Esophagus muscularis mucosa (tissue), 4 donors: Measurements from ENCODE around the gene GAP43. TPM values are rescaled to one million over a fixed set of nuclear protein-coding genes. Genes with fewer than 3 reads are reported as not detected.

Source experiments
- DNase-seq: peaks from one replicate; pipeline ENCODE4 v3.0.0-alpha.2; 2017; ENCODE audit errors: extremely low spot score
- H3K27ac ChIP-seq, 4 donors: fragments of 200-600 bp; sonication (generic); replicated peaks in 1 of 4; 1 replicate in 3 of 4; 2 replicates in 1 of 4; pipeline ENCODE4 v1.5.1; 2016 to 2019; ENCODE audit warnings: mild to moderate bottlenecking in 1 of 4
- H3K27me3 ChIP-seq, 4 donors: fragments of 200-600 bp; sonication (generic); one replicate each; pipeline versions ENCODE4 v1.5.1 to v1.6.0; 2016 to 2019
- H3K36me3 ChIP-seq, 4 donors: fragments of 200-600 bp; sonication (generic); one replicate each; pipeline ENCODE4 v1.5.1; 2016 to 2019
- H3K4me1 ChIP-seq, 4 donors: fragments of 200-600 bp; sonication (generic); one replicate each; pipeline ENCODE4 v1.5.1; 2016 to 2019
- H3K4me3 ChIP-seq, 4 donors: fragments of 200-600 bp; sonication (generic); 1 replicate in 2 of 4; 2 replicates in 2 of 4; pipeline ENCODE4 v1.5.1; 2016 to 2019; ENCODE audit warnings: mild to moderate bottlenecking in 4 of 4, moderate library complexity in 1 of 4
- H3K9me3 ChIP-seq, 4 donors: fragments of 200-600 bp; sonication (generic); 1 replicate in 3 of 4; 2 replicates in 1 of 4; pipeline ENCODE4 v1.5.1; 2016 to 2019
- EP300 ChIP-seq: sonication (generic); formaldehyde crosslinking; IDR thresholded peaks from one replicate; pipeline ENCODE4 v1.6.1; 2017; ENCODE audit warnings: antibody characterized with exemption
- POLR2A ChIP-seq: fragments of 450-650 bp; IDR thresholded peaks from one replicate; pipeline ENCODE4 v1.6.1; 2017; ENCODE audit warnings: antibody characterized with exemption, moderate library complexity, mild to moderate bottlenecking, low read depth
- POLR2AphosphoS5 ChIP-seq, 2 donors: sonication (generic); formaldehyde crosslinking; IDR thresholded peaks; one replicate each; pipeline ENCODE4 v1.6.1; 2017; ENCODE audit warnings: antibody characterized with exemption in 2 of 2
- WGBS: methylation state at CpG from one replicate; pipeline ENCODE4 v1.1.5; 2018; 5-methylcytosine and 5-hydroxymethylcytosine counted together
- intact Hi-C: fragments of 100-400 bp; cut with DNase I; formaldehyde crosslinking; loops from one replicate; pipeline ENCODE4 v1.15.1; 2023
- total RNA-seq, 4 donors: library from RNA; depleted of rRNA; stranded (reverse); fragments of >200 nt; gene quantifications; one replicate each; pipeline versions ENCODE4 v1.1.0 to v1.2.1, GENCODE V29; 2016
- TF ChIP-seq, protein P1 (sequence below), 3 experiments: fragments of 200-600 bp in 2 of 3; fragments of 450-650 bp in 1 of 3; sonication (generic) in 2 of 3; IDR thresholded peaks; one replicate each; pipeline ENCODE4 v1.5.1; 2017 to 2019; ENCODE audit warnings: antibody characterized with exemption in 3 of 3, mild to moderate bottlenecking in 2 of 3, moderate library complexity in 1 of 3

GAP43 gene, protein sequence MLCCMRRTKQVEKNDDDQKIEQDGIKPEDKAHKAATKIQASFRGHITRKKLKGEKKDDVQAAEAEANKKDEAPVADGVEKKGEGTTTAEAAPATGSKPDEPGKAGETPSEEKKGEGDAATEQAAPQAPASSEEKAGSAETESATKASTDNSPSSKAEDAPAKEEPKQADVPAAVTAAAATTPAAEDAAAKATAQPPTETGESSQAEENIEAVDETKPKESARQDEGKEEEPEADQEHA
- total RNA-seq, result 1 to 10 TPM in 3 of 4 donors, under 1 TPM in 1; 0.42 to 7.0 (median 3.1) TPM

DNA sequence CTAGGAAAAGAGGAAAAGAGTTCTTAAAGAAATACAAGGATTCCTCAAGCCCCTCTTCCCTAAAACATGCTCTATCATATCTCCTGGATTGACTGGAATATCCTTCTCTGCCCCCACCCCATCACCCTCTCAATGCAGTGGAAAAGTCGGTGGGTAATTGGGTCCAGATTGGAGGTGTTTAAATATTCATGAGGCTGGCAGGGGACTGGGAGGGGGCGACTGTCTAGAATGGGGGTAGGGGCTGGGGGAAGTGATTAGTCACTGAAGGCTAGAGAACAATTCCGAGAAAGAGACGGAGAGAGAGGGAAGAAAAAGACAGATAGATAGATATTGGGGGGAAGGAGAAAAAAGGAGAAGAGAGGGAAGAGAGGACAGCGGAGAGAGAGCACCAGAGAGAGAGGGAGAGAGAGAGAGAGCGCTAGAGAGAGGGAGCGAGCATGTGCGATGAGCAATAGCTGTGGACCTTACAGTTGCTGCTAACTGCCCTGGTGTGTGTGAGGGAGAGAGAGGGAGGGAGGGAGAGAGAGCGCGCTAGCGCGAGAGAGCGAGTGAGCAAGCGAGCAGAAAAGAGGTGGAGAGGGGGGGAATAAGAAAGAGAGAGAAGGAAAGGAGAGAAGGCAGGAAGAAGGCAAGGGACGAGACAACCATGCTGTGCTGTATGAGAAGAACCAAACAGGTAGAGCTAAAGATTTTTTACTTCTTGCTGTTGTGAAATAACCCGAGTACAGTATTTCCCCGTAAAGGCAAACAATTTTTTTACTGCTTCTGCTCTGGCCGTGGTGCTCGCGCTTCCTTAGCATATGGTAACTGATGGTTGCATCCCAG is at the start of gene GAP43:
Gene GAP43 (plus strand): TSS at position 467 of the 825 bp plus-strand sequence. CDS start 180 bp downstream, at position 647.
- H3K4me3 ChIP-seq, result peak within 1 kb of the TSS; percentile 36 to 45 (median 41)
- no peak for TF ChIP-seq EP300
- TF ChIP-seq POLR2AphosphoS5 (IDR thresholded peaks at IDR 0.05), result no peak
- TF ChIP-seq POLR2A, result no peak
- TF ChIP-seq, protein P1, sequence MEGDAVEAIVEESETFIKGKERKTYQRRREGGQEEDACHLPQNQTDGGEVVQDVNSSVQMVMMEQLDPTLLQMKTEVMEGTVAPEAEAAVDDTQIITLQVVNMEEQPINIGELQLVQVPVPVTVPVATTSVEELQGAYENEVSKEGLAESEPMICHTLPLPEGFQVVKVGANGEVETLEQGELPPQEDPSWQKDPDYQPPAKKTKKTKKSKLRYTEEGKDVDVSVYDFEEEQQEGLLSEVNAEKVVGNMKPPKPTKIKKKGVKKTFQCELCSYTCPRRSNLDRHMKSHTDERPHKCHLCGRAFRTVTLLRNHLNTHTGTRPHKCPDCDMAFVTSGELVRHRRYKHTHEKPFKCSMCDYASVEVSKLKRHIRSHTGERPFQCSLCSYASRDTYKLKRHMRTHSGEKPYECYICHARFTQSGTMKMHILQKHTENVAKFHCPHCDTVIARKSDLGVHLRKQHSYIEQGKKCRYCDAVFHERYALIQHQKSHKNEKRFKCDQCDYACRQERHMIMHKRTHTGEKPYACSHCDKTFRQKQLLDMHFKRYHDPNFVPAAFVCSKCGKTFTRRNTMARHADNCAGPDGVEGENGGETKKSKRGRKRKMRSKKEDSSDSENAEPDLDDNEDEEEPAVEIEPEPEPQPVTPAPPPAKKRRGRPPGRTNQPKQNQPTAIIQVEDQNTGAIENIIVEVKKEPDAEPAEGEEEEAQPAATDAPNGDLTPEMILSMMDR (IDR thresholded peaks at IDR 0.05), result no peak
- no peaks in the 10 kb centered on the region for H3K36me3 ChIP-seq
- intact Hi-C loops, result no loop called here
- WGBS, result 7% methylated on average over 20 of the region's 20 CpGs
- peaks cover 0 to 36% (median 15%) of the 10 kb centered on the region in 4 donors for H3K27me3 ChIP-seq
- DNase-seq, result no peak
- no peaks in the 10 kb centered on the region for H3K9me3 ChIP-seq
- peaks cover 9 to 19% (median 16%) of the 10 kb centered on the region in 4 donors for H3K4me1 ChIP-seq
- H3K27ac ChIP-seq, result no peak within 1 kb of the TSS

DNA sequence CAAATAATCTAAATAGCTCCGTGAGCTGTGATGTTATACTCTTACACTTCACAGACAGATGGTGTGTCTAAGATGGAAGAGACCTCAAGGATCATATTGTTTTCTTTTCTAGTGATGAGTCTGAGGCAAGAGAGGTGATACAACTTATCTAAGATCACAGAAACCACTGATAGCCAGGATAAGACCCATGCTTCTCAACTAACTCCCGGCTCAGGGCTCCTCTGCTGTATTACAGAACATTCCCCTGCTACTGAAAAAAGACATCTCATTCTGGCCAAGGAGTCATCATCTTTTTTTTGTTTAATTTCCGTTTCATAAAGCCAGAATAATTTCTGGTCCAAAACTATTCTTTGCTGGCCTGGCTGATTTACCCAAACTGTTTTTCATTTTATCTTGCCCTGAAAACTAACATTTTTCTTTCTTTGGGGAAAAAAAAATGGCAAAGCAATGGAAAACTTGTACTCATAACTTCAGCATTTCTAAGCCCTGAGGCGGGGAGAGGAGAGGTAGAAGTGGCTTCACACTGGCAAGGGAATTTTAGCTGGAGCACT is 46.9 kb upstream of the GAP43 start:
- Histone ChIP-seq H3K4me1 (no peaks in the 10 kb centered on the region), H3K27ac (no peak overlapping the region), H3K36me3 (no peaks in the 10 kb centered on the region), H3K9me3 (no peaks in the 10 kb centered on the region), H3K27me3 (no peaks in the 10 kb centered on the region), H3K4me3 (no peak overlapping the region)
- 42% methylated on average over 4 of the region's 4 CpGs for WGBS
- TF ChIP-seq, protein P1 (IDR thresholded peaks at IDR 0.05), result no peak
- TF ChIP-seq POLR2AphosphoS5 (IDR thresholded peaks at IDR 0.05), result no peak
- no peak for TF ChIP-seq EP300
- TF ChIP-seq POLR2A, result no peak
- DNase-seq, result no peak
- intact Hi-C loops, result no loop called here

DNA sequence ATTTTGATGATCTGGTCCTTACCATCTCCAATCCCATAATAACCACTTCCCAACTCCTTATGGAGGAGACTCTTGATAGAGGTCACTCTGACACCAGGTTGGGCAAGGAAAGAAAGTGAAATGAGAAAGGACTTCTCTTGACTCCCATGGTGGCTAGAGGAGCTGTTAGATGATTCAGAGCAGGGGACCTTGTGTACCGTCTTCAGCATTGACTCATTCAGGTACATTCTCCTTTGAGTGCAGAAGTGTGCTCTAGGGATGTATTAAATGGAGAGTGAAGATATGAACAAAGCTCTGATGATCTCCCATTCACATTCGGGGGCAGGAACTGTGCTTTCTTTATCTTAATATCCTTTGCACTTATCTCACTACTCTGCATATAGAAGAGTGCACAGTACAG is 46.3 kb upstream of the GAP43 start:
- intact Hi-C loops, result no loop called here
- H3K4me1 ChIP-seq, result no peaks in the 10 kb centered on the region
- H3K27me3 ChIP-seq, result no peaks in the 10 kb centered on the region
- no peak overlapping the region for H3K27ac ChIP-seq
- no peak overlapping the region for H3K4me3 ChIP-seq
- TF ChIP-seq, protein P1 (IDR thresholded peaks at IDR 0.05), result no peak
- TF ChIP-seq POLR2A (no peak), POLR2AphosphoS5 (IDR thresholded peaks at IDR 0.05) (no peak), EP300 (no peak)
- DNase-seq, result no peak
- no peaks in the 10 kb centered on the region for H3K36me3 ChIP-seq
- WGBS, result 89% methylated on average over 2 of the region's 2 CpGs
- no peaks in the 10 kb centered on the region for H3K9me3 ChIP-seq

DNA sequence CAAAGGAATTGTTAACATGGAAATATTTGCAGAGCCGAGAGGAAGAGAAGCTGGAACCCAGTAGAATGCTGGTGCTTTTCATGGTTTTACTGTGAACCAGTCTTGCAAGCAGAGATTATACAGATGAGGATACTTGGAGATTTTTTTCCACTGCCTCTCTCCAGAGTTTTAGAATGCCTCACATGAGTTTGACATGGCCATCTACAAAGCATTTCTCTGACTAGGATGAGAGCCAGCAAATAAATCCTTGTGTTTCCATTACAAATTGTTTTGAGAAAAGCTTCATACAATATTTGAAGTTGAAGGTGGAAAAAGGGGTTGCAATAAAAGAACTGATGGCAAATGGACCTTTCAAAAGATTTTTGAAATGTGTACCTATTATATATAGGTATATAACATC is 45.0 kb upstream of the GAP43 start:
- 44% methylated on average over 1 of the region's 1 CpG for WGBS
- Histone ChIP-seq H3K9me3 (no peaks in the 10 kb centered on the region), H3K27me3 (no peaks in the 10 kb centered on the region), H3K4me1 (no peaks in the 10 kb centered on the region), H3K27ac (no peak overlapping the region), H3K36me3 (no peaks in the 10 kb centered on the region), H3K4me3 (no peak overlapping the region)
- intact Hi-C loops, result no loop called here
- TF ChIP-seq POLR2A, result no peak
- no peak for TF ChIP-seq POLR2AphosphoS5 (IDR thresholded peaks at IDR 0.05)
- TF ChIP-seq, protein P1 (IDR thresholded peaks at IDR 0.05), result no peak
- TF ChIP-seq EP300, result no peak
- DNase-seq, result no peak
